Renal cortical epithelial cell (primary cell): Measurements from ENCODE around the gene TIAM1. TPM values are rescaled to one million over a fixed set of nuclear protein-coding genes. Genes with fewer than 3 reads are reported as not detected.
A peak's percentile ranks its signal among the peaks of the same experiment; 100 is the strongest.

Experiments used
- DNase-seq: peaks from one replicate; pipeline ENCODE4 v3.0.0-alpha.2; 2011; ENCODE audit warnings: low read depth
- total RNA-seq: library from RNA; depleted of rRNA; stranded (reverse); fragments of >200 nt; gene quantifications from 2 replicates; pipeline ENCODE4 v1.2.3, GENCODE V29; 2014

TIAM1 gene
- total RNA-seq, 1 donor from 2014 or later: 5.9 TPM

- DNase-seq: no peak
Measured at GRCh38 chr21:31330144-31330483, 13.9 kb downstream of the TIAM1 start.

DNA sequence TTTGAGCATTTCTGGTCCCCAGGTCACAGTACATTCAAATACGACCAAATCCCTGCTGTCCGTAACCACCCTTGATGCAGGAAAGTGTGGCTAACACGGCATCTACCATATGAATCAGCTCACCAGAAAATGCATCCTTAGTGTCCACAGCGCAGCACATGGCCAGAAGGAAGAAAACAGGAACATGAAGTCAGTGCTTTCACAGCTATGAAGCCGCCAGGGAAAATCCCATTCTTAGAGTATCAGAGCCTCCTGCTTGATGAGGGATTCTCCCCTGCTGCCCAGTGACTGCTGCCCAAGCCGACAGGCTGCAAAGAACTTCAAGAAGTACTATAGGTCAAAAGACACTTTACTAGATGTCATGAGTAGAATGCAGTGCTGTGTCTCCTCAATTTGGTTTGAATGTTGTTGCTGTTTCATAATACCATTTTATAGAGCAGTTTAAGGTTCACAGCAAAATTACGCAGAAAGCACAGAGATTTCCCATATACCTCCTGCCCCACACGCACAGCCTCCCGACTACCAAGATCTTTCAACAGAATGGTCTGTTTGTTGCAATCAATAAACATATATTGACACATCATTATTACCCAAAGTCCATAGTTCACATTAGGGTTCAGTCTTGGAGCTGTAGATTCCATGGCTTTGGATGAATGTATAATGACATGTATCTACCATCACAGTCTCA lies 14.5 kb downstream of the TIAM1 start:
- no peak for DNase-seq

DNA sequence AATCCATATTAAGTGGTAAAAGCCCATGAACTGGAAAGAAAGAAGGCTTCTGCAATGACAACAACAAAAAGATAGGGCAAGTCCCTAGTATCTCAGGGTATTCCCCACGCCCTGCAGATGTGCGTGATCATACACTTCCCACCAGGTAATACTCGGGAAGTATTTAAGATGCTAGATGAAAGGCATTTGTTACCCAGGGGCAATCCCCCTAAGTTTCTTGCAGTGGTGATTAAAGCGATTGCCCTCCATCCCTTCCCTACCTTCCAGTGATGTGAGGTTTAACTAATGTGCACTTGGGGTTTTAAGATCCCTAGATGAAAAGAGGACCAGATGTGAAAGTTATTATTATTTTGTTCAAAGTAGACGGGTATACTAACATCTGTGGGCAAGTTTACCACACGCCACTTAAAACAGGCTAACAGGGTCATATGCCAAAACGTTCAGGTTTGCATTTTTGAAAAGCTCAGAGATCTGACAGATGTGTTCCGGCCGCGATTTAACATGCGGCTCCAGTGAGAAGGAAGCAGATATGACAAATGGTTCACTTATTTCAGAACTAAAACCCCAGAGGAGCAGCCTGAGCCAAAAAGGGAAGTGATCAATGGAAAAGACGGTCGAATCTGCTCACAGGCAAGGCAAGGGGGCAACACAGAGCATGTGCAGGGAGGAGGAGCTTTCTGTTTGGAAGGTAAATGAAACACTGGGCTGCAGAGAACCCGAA lies 17.4 kb downstream of the TIAM1 start:
- no peak for DNase-seq

DNA sequence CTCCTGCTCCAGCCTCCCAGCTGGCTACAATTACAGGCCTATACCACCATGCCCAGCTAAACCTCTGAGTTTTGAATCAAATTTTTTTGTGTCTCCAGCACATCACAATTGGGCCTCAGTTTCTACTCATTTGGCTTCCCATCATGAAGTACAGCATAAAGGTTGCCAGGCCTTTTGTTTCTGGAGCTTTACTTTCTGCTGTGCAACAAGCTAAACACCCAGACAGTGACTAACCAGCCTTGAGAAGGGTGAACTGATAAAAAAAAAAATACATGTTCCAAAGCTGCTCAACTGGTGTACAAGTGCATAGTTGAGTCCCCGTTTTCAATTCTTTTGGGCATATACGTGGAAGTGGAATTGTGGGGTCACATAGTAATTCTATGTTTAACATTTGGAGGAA lies 25.1 kb downstream of the TIAM1 start:
- DNase-seq: no peak

GRCh38 chr21:31317688-31318087 lies 26.4 kb downstream of the TIAM1 start:
- DNase-seq: no peak

DNA sequence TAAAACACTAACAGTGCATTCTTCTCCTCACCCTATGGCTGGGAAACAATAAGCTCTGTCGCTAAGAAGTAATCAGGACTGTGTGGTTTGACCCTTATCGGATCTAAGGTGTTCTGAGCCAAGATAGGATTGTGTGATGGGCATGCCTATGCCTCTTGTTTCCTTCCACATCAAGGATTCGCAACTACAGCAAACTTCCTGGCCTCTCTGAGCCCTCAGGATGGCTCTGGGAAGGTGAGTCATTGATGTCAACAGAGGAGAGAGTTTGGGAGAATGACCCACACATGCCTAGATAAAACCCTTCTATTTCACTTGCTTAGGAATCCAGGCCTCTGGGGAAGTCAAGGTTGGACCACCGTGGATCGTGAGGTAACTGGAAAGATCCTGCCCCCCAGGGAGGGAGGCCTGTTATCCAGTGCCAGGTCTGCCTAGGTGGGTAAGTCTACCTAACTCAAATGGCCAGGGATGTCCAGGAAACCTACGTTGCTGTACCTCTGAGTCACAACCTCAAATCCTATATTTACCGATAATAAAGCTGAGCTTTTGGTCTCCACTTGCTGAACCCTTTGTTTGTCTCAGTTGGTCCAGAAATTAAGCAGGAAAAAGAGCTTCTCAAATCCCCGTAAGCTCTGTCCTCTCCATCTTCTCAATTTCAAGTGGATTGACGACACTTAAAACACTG lies 27.4 kb downstream of the TIAM1 start:
- DNase-seq: peak; percentile 30

GRCh38 chr21:31316072-31316471 lies 28.0 kb downstream of the TIAM1 start:
- DNase-seq: no peak

GRCh38 chr21:31310750-31311149 lies 33.3 kb downstream of the TIAM1 start:
- no peak for DNase-seq

DNA sequence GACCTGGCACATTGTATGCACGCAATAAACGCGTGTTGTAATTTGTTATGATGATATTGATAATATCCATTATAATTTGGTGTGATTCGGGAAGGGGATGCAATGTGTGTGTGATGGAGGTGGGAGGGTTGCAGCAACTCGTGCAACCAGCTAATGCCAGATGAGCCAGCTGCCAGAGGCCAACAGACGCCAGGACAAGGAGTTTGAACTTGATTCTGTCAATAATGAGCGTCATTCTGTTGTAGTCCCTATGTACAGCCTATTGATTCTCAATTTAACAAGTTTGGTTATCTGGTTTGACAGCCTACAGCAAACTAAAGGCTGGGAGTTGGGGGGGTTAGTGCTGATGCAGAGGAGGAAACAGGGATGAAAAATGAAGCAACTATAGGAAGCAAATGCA lies 35.5 kb downstream of the TIAM1 start:
- no peak for DNase-seq

- no peak for DNase-seq
Measured at GRCh38 chr21:31305888-31306287, 38.2 kb downstream of the TIAM1 start.

DNA sequence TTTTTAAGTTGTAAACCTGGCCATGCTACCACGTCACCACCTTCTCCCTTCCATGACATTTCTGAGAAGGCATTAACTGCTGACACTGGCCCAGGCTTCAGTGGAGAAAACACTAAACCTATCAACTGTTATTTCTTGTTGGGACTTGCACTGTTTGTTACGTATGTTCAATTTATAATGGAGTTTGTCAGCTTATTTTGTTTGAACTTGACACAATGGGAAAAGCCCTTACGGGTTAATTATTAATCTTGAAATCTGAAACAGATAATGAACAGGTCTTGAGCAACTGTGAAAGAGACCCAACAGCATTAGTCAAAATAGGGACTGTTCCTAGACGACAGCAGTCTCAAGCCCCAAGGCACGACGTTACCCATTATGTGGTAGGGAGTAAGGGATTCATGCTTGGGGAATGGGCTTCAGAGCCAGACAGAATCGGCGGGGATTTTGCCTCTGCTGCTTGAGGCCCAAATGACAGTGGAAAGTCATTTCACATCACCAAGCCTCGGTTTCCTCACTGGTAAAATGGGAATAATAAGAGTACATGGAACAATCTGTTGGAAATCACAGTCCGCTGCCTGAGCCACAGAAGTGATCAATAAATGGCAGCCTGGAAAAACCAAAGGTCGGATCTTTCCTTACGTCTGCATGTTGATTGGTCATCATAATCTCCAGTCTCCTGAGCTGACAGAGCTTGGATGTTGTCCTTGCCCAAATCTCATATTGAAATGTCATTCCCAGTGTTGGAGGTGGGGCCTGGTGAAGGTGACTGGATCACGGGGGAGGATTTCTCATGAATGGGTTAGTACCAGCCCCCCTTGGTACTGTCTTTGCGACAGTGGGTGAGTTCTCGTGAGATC lies 44.5 kb downstream of the TIAM1 start:
- peak; percentile 90 for DNase-seq

- peak; percentile 77 for DNase-seq
Measured at GRCh38 chr21:31298618-31299269, 45.3 kb downstream of the TIAM1 start.

GRCh38 chr21:31297806-31298205 lies 46.3 kb downstream of the TIAM1 start:
- no peak for DNase-seq

DNA sequence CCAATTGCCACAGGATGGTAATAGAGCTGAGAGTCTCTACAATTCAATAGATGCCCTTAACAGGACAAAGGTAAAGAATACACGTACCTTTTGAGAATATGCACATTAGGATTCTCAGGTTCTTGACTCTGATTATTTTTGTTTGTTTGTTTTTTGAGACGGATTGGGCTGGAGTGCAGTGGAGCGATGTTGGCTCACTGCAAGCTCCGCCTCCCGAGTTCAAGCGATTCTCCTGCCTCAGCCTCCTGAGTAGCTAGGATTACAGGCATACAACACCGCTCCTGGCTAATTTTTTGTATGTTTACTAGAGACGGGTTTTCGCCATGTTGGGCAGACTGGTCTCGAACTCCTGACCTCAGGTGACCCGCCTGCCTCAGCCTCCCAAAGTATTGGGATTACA lies 48.4 kb downstream of the TIAM1 start:
- DNase-seq: no peak

GRCh38 chr21:31294691-31295090 lies 49.4 kb downstream of the TIAM1 start:
- DNase-seq: no peak

DNA sequence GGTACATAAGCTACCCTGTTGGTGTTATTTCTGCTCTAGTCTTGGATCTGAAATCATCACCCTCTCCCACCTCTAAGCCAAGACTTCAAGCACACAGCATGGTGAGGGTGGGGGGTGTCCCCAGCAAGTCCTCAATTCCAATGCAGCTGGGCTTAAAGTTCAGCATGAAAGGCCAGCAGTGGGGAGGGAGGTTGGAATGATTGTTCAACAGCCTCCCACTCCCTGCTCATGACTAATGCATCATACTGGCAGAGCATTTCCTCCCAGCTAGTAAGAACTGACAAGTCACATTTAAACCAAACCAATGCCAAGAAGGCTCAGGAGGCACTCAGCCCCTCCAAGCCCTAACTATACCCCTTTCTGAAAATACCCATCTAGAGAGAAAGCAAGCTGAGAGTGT lies 50.1 kb downstream of the TIAM1 start:
- peak; percentile 95 for DNase-seq

DNA sequence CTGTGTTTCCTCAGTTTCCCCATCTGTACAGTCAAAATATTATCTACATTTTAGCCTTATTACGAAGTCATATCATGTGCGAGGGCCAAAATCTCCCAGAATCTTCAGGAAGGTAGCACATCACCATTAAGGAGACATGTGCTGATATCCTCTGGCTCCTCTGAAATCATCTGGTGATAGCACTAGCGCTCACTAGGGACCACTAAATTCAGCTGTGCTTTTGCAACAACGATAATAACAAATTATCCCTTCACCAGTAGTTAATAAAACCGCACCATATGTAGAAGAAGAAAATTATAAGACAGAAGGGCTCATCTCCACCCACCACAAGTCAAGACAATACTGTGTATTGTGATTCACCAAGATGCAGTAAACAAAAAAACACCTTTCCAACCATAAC lies 53.3 kb downstream of the TIAM1 start:
- DNase-seq: no peak

DNA sequence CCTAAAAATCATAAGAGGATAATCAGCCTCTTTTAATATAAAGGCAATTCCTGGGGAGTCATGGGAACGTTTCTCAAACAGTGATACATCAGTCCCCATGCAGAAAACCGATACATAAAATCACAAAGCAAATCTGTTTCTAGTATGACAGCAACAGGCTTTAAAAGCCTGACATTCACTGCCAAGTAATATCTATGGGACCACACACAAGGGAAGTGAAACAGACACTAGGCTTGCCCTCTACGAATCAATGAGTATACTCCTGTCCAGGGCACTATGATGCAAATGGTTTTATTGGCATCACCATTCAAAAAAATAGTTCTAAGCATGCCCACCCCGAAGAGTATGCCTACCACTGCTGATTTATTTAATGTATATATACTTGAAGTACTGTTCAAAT lies 54.4 kb downstream of the TIAM1 start:
- DNase-seq: no peak

- no peak for DNase-seq
Measured at GRCh38 chr21:31288191-31288590, 55.9 kb downstream of the TIAM1 start.

DNA sequence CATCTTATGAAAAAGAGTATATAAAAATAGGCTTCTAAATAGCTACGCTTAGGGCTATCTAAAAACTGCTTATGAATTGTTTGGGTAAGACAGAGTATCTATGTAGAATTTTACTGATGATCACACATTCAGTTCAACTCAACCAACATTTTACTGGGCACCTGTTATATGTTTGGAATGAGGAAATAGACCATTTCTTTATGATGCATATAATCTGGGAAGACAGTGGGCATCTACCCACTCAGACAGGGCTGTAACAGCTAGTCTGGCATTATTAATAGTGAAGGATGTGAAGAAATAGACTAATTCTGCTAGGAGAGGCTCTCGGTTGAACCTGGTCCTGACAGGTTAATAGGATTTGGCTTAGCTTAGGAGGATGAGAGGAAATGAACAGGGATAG lies 56.9 kb downstream of the TIAM1 start:
- no peak for DNase-seq

DNA sequence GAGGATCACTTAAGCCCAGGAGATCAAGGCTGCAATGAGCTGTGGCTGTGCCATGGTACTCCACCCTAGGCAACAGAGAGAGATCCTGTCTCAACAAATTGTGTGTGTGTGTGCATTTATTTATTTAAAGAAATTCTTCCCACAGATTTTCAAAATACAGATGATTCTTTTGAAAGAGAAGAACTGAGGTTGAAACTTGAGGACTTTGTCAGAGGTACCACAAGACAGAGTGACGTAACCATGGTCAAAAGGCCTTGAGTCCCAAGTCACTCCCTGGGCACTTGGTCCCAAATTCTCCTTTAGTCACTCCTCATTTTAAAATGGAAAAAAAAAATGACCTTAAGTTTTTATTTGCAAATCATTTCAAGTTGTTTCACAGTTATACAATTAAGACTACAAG lies 57.4 kb downstream of the TIAM1 start:
- no peak for DNase-seq
